Natural killer cell (primary cell): ENCODE results near the gene COPE. TPM values are rescaled to one million over a fixed set of nuclear protein-coding genes. Genes with fewer than 3 reads are reported as not detected.

Experiments
- ATAC-seq, 3 donors: fragments of 150-1000 bp in 2 of 3; fragments of 200-7000 bp in 1 of 3; cut with Tn5 transposase; 1 replicate in 1 of 3; 2 replicates in 2 of 3; pipeline ENCODE4 v1.10.0; 2021; ENCODE audit warnings: mild to moderate bottlenecking in 2 of 3, moderate library complexity in 2 of 3
- DNase-seq, 2 donors: peaks; one replicate each; pipeline versions ENCODE4 v3.0.0 to v3.0.0-alpha.2; 2013 to 2021; ENCODE audit warnings: mixed read lengths in 1 of 2
- H3K27ac ChIP-seq: one replicate; pipeline ENCODE4 v1.5.1; 2013; ENCODE audit warnings: mild to moderate bottlenecking, low read length
- H3K27me3 ChIP-seq: one replicate; pipeline ENCODE4 v1.6.1; 2013; ENCODE audit warnings: low read length; ENCODE audit not compliant: control insufficient read depth, insufficient read depth
- H3K36me3 ChIP-seq: one replicate; pipeline ENCODE4 v1.6.1; 2013; ENCODE audit warnings: low read length; ENCODE audit not compliant: control insufficient read depth, insufficient read depth
- H3K4me1 ChIP-seq: one replicate; pipeline ENCODE4 v1.6.1; 2013; ENCODE audit warnings: low read length; ENCODE audit not compliant: control insufficient read depth, insufficient read depth
- H3K4me3 ChIP-seq: one replicate; pipeline ENCODE4 v1.5.1; 2013; ENCODE audit warnings: low read length
- H3K9me3 ChIP-seq: one replicate; pipeline ENCODE4 v1.6.1; 2013; ENCODE audit warnings: low read length; ENCODE audit not compliant: control insufficient read depth, insufficient read depth
- H3K27ac Mint-ChIP-seq, 2 donors: one replicate each; pipeline ENCODE4 v1.8.0; 2022; ENCODE audit warnings: mild to moderate bottlenecking in 2 of 2, mixed read lengths in 2 of 2, moderate library complexity in 1 of 2
- H3K27me3 Mint-ChIP-seq, 2 donors: one replicate each; pipeline ENCODE4 v1.8.0; 2022; ENCODE audit warnings: low read depth in 2 of 2, mixed read lengths in 2 of 2
- H3K36me3 Mint-ChIP-seq: one replicate; pipeline ENCODE4 v1.8.0; 2022; ENCODE audit warnings: mixed read lengths
- H3K4me1 Mint-ChIP-seq, 2 donors: one replicate each; pipeline ENCODE4 v1.8.0; 2022; ENCODE audit warnings: mixed read lengths in 2 of 2
- H3K4me3 Mint-ChIP-seq: one replicate; pipeline ENCODE4 v1.8.0; 2022; ENCODE audit warnings: mild to moderate bottlenecking, moderate library complexity, mixed read lengths
- H3K9me3 Mint-ChIP-seq, 2 donors: one replicate each; pipeline ENCODE4 v1.8.0; 2022; ENCODE audit warnings: mixed read lengths in 2 of 2
- CTCF ChIP-seq: fragments of 200-600 bp; IDR thresholded peaks from one replicate; pipeline ENCODE4 v1.8.0; 2022; ENCODE audit warnings: antibody characterized with exemption
- WGBS: methylation state at CpG from one replicate; pipeline ENCODE4 v1.1.7; 2013; ENCODE audit warnings: missing lambda C conversion rate; ENCODE audit not compliant: insufficient coverage; 5-methylcytosine and 5-hydroxymethylcytosine counted together
- intact Hi-C: fragments of 100-400 bp; cut with micrococcal nuclease; formaldehyde crosslinking; loops from one replicate; pipeline ENCODE4 v1.14.2; 2022
- total RNA-seq, 4 donors: library from RNA; stranded (reverse); fragments of 120-200 nt in 1 of 4; gene quantifications; one replicate each; pipeline versions ENCODE4 v1.2.3 to v1.2.4, GENCODE V29; 2013 to 2022

COPE gene
- total RNA-seq, 3 donors from 2014 or later (not counting 1 experiment from before 2014, with no cell fraction given) = 204 to 228 (median 218) TPM

GRCh38 chr19:18860725-18861124 lies 58.5 kb downstream of the COPE start:
- Histone ChIP-seq H3K4me3 (no peak overlapping the region), H3K36me3 (peaks cover 88% of the 10 kb centered on the region), H3K27ac (no peak overlapping the region), H3K4me1 (peaks cover 10% of the 10 kb centered on the region), H3K9me3 (no peaks in the 10 kb centered on the region), H3K27me3 (no peaks in the 10 kb centered on the region)
- peaks cover 0 to 8% of the 10 kb centered on the region in 2 donors for H3K4me1 Mint-ChIP-seq
- peak overlapping the region in 1 of 2 donors; percentile 51 for H3K27ac Mint-ChIP-seq
- no peaks in the 10 kb centered on the region for H3K36me3 Mint-ChIP-seq
- WGBS = 96% methylated on average over 17 of the region's 17 CpGs
- DNase-seq (no peak), ATAC-seq (peak in 1 of 3 donors; percentile 3)
- no peaks in the 10 kb centered on the region for H3K27me3 Mint-ChIP-seq
- no peak overlapping the region for H3K4me3 Mint-ChIP-seq
- intact Hi-C loops = no loop called here
- no peaks in the 10 kb centered on the region for H3K9me3 Mint-ChIP-seq
- TF ChIP-seq CTCF = no peak

GRCh38 chr19:18860302-18860700 lies 58.9 kb downstream of the COPE start:
- no peak overlapping the region for H3K4me3 ChIP-seq
- H3K27me3 ChIP-seq = no peaks in the 10 kb centered on the region
- Mint-ChIP-seq H3K4me3 (no peak overlapping the region), H3K9me3 (no peaks in the 10 kb centered on the region), H3K27me3 (no peaks in the 10 kb centered on the region), H3K36me3 (no peaks in the 10 kb centered on the region), H3K4me1 (peaks cover 0 to 8% of the 10 kb centered on the region in 2 donors), H3K27ac (peak overlapping the region in 1 of 2 donors; percentile 31)
- no peak for ATAC-seq
- no peak overlapping the region for H3K27ac ChIP-seq
- H3K36me3 ChIP-seq = peaks cover 87% of the 10 kb centered on the region
- no peak for TF ChIP-seq CTCF
- intact Hi-C loops = no loop called here
- no peak for DNase-seq
- WGBS = 93% methylated on average over 11 of the region's 11 CpGs
- H3K4me1 ChIP-seq = peaks cover 10% of the 10 kb centered on the region
- no peaks in the 10 kb centered on the region for H3K9me3 ChIP-seq

- H3K27me3 Mint-ChIP-seq = no peaks in the 10 kb centered on the region
- Histone ChIP-seq H3K27me3 (no peaks in the 10 kb centered on the region), H3K9me3 (no peaks in the 10 kb centered on the region), H3K4me1 (peaks cover 10% of the 10 kb centered on the region), H3K4me3 (no peak overlapping the region), H3K36me3 (peaks cover 87% of the 10 kb centered on the region), H3K27ac (no peak overlapping the region)
- H3K4me3 Mint-ChIP-seq = no peak overlapping the region
- no peak for DNase-seq
- H3K4me1 Mint-ChIP-seq = peaks cover 0 to 8% of the 10 kb centered on the region in 2 donors
- no peaks in the 10 kb centered on the region for H3K9me3 Mint-ChIP-seq
- H3K36me3 Mint-ChIP-seq = no peaks in the 10 kb centered on the region
- no peak for TF ChIP-seq CTCF
- no peak for ATAC-seq
- 97% methylated on average over 12 of the region's 12 CpGs for WGBS
- no peak overlapping the region for H3K27ac Mint-ChIP-seq
- intact Hi-C loops = no loop called here
Observed at GRCh38 chr19:18859676-18860301, 59.4 kb downstream of the COPE start.
